ENCODE measurements around the gene DNAAF1. TPM values are rescaled to one million over a fixed set of nuclear protein-coding genes. Genes with fewer than 3 reads are reported as not detected.

DNAAF1 gene
- polyA plus RNA-seq, 1 of the 3 experiments (the other 2 are of a cell fraction) = 0.35 TPM

DNA sequence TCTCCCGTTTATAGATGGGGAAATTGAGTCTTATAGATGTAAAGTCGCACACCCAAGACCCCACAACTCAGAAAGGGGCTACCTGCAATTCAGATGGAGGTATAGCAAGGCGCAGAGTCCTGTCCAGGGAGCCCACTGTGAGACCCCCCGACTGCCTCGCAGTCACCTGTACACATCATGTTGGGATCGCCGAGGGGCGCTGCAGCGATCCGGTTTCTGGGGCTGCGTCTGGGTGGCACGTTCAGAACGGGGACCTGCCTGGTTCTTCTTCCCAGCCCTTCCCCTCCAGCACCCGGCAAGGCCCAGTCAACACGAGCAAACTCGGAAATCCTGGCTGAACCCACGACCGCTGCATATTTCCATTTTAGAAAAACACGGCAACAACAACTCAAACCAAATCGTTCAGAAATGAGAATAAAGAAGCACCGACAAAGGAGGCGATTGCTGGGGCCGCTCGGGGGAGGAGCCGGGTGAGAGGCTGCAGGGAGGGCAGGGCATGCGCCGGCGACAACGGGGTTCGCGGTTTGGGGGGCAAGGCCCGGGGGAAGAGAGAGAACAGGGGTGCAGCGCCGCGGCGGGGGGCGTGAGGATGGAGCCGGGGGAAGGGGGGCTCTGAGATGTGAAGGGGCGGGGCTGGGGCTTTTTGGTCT, 774 bp upstream of the DNAAF1 start:
- peaks cover 0 to 5% of the 10 kb centered on the region in 2 experiments; a peak in 1 of 4 replicates for H3K4me1 ChIP-seq (ENCODE audit: control insufficient read depth in 1 of 2, insufficient read depth in 2 of 2, low read depth in 1 of 2, low read length in 1 of 2)
- POLR2A ChIA-PET = interaction anchor here (1.5 kb wide), 1 partner anchor 28 kb away, joined by 9 read pairs; the partner anchor contains the start of gene MBTPS1
- H3K27ac ChIP-seq (ENCODE audit: low read depth in 2 of 2, low read length in 1 of 2) = peak overlapping the region; percentile 42 to 54; a peak in 2 of 4 replicates
- H3K9ac ChIP-seq = peak overlapping the region; percentile 68
- H3K79me2 ChIP-seq (ENCODE audit: insufficient read depth) = peaks cover 49% of the 10 kb centered on the region
- peak overlapping the region; percentile 96 for H3K4me2 ChIP-seq
- peak overlapping the region; percentile 70 to 76 for H3K4me3 ChIP-seq (ENCODE audit: low read depth in 2 of 2, low read length in 1 of 2)
- H3K27me3 ChIP-seq (ENCODE audit: insufficient read depth) = peaks cover 8% of the 10 kb centered on the region; the same call in 1 of the 2 replicates
- no peaks in the 10 kb centered on the region for H3F3A ChIP-seq (replicated peaks; ENCODE audit: insufficient read depth)
- DNase-seq = peak; percentile 67
- H4K20me1 ChIP-seq (ENCODE audit: insufficient read depth) = peaks cover 5% of the 10 kb centered on the region
- H3K9me3 ChIP-seq = no peaks in the 10 kb centered on the region
- TF ChIP-seq MXI1 (IDR thresholded peaks at IDR 0.05; ENCODE audit: low read depth, low read length) (peak; percentile 38; the same call in 1 of the 2 replicates), POLR2AphosphoS5 (IDR thresholded peaks at IDR 0.05; ENCODE audit: low read depth, low read length) (no peak), NRF1 (IDR thresholded peaks at IDR 0.05; ENCODE audit: low read depth, low read length) (0 out of 2 replicates have a peak, but pooled peaks have one; percentile 16), RAD21 (IDR thresholded peaks at IDR 0.05; ENCODE audit: low read length) (no peak; the same call in 1 of the 2 replicates), SMC3 (IDR thresholded peaks at IDR 0.05; ENCODE audit: low read depth, low read length) (no peak), YY1 (IDR thresholded peaks at IDR 0.05; ENCODE audit: low read depth) (no peak), FOSL2 (IDR thresholded peaks at IDR 0.05; ENCODE audit: borderline replicate concordance, low read depth) (no peak), NFIC (IDR thresholded peaks at IDR 0.05; ENCODE audit: borderline replicate concordance) (no peak)
- TF ChIP-seq, protein P1, sequence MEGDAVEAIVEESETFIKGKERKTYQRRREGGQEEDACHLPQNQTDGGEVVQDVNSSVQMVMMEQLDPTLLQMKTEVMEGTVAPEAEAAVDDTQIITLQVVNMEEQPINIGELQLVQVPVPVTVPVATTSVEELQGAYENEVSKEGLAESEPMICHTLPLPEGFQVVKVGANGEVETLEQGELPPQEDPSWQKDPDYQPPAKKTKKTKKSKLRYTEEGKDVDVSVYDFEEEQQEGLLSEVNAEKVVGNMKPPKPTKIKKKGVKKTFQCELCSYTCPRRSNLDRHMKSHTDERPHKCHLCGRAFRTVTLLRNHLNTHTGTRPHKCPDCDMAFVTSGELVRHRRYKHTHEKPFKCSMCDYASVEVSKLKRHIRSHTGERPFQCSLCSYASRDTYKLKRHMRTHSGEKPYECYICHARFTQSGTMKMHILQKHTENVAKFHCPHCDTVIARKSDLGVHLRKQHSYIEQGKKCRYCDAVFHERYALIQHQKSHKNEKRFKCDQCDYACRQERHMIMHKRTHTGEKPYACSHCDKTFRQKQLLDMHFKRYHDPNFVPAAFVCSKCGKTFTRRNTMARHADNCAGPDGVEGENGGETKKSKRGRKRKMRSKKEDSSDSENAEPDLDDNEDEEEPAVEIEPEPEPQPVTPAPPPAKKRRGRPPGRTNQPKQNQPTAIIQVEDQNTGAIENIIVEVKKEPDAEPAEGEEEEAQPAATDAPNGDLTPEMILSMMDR (IDR thresholded peaks at IDR 0.05) = peak; percentile 40
- TF ChIP-seq, protein P2, sequence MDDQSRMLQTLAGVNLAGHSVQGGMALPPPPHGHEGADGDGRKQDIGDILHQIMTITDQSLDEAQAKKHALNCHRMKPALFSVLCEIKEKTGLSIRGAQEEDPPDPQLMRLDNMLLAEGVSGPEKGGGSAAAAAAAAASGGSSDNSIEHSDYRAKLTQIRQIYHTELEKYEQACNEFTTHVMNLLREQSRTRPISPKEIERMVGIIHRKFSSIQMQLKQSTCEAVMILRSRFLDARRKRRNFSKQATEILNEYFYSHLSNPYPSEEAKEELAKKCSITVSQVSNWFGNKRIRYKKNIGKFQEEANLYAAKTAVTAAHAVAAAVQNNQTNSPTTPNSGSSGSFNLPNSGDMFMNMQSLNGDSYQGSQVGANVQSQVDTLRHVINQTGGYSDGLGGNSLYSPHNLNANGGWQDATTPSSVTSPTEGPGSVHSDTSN (IDR thresholded peaks at IDR 0.05) = no peak
- no peaks in the 10 kb centered on the region for H3K36me3 ChIP-seq (replicated peaks in 1 of 2; ENCODE audit: control insufficient read depth in 1 of 2, insufficient read depth in 2 of 2, low read length in 1 of 2)
- 2% methylated on average over 32 of the region's 39 CpGs for WGBS (ENCODE audit: low lambda C conversion rate)
- no peaks in the 10 kb centered on the region for H3K9me2 ChIP-seq
- CTCF ChIA-PET = interaction anchor here (1.0 to 2.2 kb wide), 5 partner anchors 12 to 43 kb away, joined by 4 to 8 read pairs (median 5); partner anchors contain the start of genes MBTPS1 and TAF1C
- H2AFZ ChIP-seq (ENCODE audit: low read depth) = peak overlapping the region; percentile 87; the same call in 1 of the 2 replicates

DNA sequence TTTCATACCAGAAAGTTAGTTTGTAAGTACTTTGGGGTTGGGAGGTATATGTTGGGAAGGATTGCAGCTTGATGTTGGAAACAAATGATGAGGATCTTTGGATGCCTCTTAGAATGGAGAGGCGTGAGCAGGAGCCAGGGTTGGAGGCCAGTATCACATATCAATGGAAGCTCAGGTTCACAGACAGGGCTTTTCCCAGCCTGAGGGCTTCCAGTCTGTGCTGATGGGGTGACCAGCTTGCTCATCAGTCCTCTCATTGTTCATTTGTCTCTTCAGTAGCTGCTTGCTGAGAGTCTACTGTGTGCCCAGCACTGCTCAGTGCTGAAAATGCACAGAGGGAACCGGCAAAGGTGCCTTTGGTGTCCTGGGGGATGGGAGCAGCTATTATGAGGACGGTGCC, 5.8 kb downstream of the DNAAF1 start:
- H3K4me2 ChIP-seq = no peak overlapping the region
- no peak overlapping the region for H3K4me3 ChIP-seq (ENCODE audit: low read depth in 2 of 2, low read length in 1 of 2)
- H3K9ac ChIP-seq = no peak overlapping the region
- no peaks in the 10 kb centered on the region for H3K9me2 ChIP-seq
- peaks cover 3% of the 10 kb centered on the region for H3F3A ChIP-seq (replicated peaks; ENCODE audit: insufficient read depth)
- no peaks in the 10 kb centered on the region for H3K4me1 ChIP-seq (ENCODE audit: control insufficient read depth in 1 of 2, insufficient read depth in 2 of 2, low read depth in 1 of 2, low read length in 1 of 2)
- ChIA-PET POLR2A (no interaction called here), CTCF (interaction anchor here (0.9 to 1.2 kb wide), 4 partner anchors 36 to 333 kb away, joined by 3 read pairs; partner anchors contain the start of gene TAF1C)
- no peak overlapping the region for H3K27ac ChIP-seq (ENCODE audit: low read depth in 2 of 2, low read length in 1 of 2)
- H3K9me3 ChIP-seq = no peaks in the 10 kb centered on the region
- no peak for DNase-seq
- no peak overlapping the region for H2AFZ ChIP-seq (ENCODE audit: low read depth)
- WGBS (ENCODE audit: low lambda C conversion rate) = 45% methylated on average over 3 of the region's 3 CpGs
- H3K79me2 ChIP-seq (ENCODE audit: insufficient read depth) = no peaks in the 10 kb centered on the region
- H3K27me3 ChIP-seq (ENCODE audit: insufficient read depth) = peaks cover 8% of the 10 kb centered on the region; the same call in 1 of the 2 replicates
- no peaks in the 10 kb centered on the region for H3K36me3 ChIP-seq (replicated peaks in 1 of 2; ENCODE audit: control insufficient read depth in 1 of 2, insufficient read depth in 2 of 2, low read length in 1 of 2)
- no peaks in the 10 kb centered on the region for H4K20me1 ChIP-seq (ENCODE audit: insufficient read depth)
- TF ChIP-seq JUND (IDR thresholded peaks at IDR 0.05) (no peak), TAF1 (IDR thresholded peaks at IDR 0.05; ENCODE audit: borderline replicate concordance, low read depth, low read length) (no peak), GATA2 (CRISPR knock-in tag; IDR thresholded peaks at IDR 0.05) (no peak), TCF12 (IDR thresholded peaks at IDR 0.05) (no peak), ELF1 (IDR thresholded peaks at IDR 0.05) (no peak), YY1 (IDR thresholded peaks at IDR 0.05; ENCODE audit: low read depth) (no peak), MXI1 (IDR thresholded peaks at IDR 0.05; ENCODE audit: low read depth, low read length) (no peak), EZH2phosphoT487 (IDR thresholded peaks at IDR 0.05; ENCODE audit: borderline replicate concordance, low read depth) (no peak), SIN3A (IDR thresholded peaks at IDR 0.05; ENCODE audit: borderline replicate concordance, low read depth, low read length) (no peak), RXRA (IDR thresholded peaks at IDR 0.05; ENCODE audit: borderline replicate concordance, low read depth) (no peak), SMC3 (IDR thresholded peaks at IDR 0.05; ENCODE audit: low read depth, low read length) (no peak), RAD21 (IDR thresholded peaks at IDR 0.05; ENCODE audit: low read length) (no peak), GABPA (IDR thresholded peaks at IDR 0.05; ENCODE audit: low read depth) (no peak), TEAD4 (IDR thresholded peaks at IDR 0.05; ENCODE audit: borderline replicate concordance, insufficient read depth) (no peak)
- TF ChIP-seq, protein P3, sequence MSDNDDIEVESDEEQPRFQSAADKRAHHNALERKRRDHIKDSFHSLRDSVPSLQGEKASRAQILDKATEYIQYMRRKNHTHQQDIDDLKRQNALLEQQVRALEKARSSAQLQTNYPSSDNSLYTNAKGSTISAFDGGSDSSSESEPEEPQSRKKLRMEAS (IDR thresholded peaks at IDR 0.05; ENCODE audit: low read depth) = no peak
- TF ChIP-seq, protein P4, sequence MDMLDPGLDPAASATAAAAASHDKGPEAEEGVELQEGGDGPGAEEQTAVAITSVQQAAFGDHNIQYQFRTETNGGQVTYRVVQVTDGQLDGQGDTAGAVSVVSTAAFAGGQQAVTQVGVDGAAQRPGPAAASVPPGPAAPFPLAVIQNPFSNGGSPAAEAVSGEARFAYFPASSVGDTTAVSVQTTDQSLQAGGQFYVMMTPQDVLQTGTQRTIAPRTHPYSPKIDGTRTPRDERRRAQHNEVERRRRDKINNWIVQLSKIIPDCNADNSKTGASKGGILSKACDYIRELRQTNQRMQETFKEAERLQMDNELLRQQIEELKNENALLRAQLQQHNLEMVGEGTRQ (IDR thresholded peaks at IDR 0.05; ENCODE audit: borderline replicate concordance, low read depth, low read length) = no peak
- TF ChIP-seq, protein P5, sequence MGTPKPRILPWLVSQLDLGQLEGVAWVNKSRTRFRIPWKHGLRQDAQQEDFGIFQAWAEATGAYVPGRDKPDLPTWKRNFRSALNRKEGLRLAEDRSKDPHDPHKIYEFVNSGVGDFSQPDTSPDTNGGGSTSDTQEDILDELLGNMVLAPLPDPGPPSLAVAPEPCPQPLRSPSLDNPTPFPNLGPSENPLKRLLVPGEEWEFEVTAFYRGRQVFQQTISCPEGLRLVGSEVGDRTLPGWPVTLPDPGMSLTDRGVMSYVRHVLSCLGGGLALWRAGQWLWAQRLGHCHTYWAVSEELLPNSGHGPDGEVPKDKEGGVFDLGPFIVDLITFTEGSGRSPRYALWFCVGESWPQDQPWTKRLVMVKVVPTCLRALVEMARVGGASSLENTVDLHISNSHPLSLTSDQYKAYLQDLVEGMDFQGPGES (IDR thresholded peaks at IDR 0.05; ENCODE audit: low read depth, low read length) = no peak
